Measurements from ENCODE around the gene NDUFB10.
"Not testable (repeated sequence)": the region's sequence is repeated elsewhere in the genome, so short reads cannot be mapped to it uniquely, and the experiment has no call there.

NDUFB10 gene

DNA sequence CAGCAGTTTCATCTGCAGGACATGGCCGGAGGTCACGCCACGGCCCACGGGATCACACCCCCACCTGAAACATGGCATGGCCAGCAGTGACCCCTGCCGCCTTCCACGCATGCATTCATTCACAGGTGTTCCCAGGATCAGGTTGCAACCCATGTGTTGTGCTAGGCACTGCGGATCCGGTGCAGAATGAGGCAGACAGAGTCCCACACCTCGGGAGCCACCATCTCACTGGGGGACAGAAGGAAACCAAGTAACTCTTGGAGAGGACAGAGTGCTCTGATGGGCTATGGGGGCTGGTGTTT is 12.0 kb upstream of the NDUFB10 start:
- DNase-seq: no peak

DNA sequence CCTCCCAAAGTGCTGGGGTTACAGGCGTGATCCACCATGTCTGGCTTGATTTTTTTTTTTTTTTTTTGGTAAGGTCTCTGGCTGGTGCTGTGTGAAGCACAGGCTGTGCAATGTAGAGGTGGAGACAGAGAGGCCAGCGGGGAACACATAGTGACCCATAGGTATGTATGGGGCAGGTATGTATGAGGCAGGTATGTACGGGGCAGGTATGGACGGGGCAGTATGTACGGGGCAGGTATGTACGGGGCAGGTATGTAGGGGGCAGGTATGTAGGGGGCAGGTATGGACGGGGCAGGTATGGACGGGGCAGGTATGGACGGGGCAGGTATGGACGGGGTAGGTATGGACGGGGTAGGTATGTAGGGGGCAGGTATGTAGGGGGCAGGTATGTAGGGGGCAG is 9.8 kb upstream of the NDUFB10 start:
- DNase-seq: no peak

DNA sequence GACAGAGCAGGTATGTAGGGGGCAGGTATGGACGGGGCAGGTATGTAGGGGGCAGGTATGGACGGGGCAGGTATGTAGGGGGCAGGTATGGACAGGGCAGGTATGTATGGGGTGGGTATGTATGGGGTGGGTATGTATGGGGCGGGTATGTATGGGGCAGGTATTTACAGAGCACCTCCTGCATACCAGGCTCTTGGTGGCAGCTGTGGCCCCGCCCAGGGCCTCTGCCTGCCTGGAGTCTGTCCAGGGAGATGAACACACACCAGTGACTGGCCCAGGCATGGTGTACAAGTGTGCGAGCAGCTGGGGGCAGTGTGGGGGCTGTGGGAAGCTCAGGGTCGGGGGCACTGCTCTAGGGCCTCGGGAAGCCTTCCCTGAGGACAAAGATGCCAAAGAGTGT is 9.3 kb upstream of the NDUFB10 start:
- DNase-seq: no peak

DNA sequence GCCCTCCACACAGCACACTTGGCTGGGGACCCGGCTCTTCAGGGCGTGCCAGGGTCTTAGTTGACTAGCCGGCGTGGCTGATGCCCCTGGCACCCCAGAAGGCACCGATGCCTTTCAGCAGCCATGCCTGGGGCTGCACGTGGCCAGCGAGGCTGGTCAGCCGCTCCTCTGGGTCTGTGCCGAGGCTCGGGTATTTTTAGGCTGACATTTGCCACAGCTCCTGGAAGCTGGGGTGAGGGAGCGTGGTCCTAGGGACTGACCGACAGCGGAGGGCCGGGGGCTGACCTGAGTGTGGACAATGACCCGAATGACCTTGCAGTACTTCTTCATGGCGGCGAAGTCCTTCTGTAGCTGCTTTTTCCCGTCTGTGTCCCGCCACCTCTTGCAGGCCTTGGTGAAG is 8.8 kb upstream of the NDUFB10 start:
- DNase-seq: no peak

DNA sequence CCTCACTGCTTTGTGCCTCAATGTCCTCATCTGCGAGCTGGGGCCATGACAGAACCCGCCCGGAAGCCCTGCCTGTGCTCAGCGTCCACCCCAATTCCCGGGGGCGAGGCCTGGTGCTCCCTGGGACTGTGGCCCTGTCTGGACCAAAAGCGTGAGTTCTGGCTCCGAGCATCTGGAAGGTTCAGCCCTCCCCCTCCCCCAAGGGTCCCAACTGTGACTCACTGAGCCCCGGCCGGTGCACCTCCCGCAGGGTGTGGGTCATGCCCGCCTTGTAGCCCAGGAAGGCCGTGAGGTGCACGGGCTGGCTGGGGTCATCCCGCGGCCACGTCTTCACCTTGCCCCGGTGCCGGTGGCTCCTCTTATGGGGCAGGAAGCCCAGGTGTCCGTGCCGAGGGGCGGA is 5.6 kb upstream of the NDUFB10 start:
- no peak for DNase-seq

DNA sequence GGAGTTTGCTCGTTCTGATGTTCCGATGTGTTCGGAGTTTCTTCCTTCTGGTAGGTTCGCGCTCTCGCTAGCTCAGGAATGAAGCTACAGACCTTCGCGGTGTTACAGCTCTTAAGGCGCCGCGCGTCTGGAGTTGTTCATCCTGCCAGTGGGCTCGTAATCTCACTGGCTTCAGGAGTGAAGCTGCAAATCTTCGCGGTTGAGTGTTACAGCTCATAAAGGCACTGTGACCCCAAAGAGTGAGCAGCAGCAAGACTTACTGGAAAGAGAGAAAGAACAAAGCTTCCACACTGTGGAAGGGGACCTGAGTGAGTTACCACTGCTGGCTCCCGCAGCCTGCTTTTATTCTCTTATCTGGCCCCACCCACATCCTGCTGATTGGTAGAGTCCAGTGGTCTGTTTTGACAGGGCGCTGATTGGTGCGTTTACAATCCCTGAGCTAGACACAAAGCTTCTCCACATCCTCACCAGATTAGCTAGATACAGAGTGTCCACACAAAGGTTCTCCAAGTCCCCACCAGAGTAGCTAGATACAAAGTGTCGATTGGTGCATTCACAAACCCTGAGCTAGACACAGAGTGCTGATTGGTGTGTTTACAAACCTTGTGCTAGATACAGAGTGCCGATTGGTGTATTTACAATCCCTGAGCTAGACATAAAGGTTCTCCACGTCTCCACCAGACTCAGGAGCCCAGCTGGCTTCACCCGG is 1.8 kb upstream of the NDUFB10 start:
- not testable (repeated sequence) for DNase-seq

DNA sequence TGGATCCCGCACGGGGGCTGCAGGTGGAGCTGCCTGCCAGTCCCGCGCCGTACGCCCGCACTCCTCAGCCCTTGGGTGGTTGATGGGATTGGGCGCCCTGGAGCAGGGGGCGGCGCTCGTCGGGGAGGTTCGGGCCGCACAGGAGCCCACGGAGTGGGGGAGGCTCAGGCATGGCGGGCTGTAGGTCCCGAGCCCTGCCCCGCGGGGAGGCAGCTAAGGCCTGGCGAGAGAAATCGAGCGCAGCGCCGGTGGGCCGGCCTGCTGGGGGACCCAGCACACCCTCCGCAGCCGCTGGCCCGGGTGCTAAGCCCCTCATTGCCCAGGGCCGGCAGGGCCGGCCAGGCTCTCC is 1.2 kb upstream of the NDUFB10 start:
- not testable (repeated sequence) for DNase-seq

DNA sequence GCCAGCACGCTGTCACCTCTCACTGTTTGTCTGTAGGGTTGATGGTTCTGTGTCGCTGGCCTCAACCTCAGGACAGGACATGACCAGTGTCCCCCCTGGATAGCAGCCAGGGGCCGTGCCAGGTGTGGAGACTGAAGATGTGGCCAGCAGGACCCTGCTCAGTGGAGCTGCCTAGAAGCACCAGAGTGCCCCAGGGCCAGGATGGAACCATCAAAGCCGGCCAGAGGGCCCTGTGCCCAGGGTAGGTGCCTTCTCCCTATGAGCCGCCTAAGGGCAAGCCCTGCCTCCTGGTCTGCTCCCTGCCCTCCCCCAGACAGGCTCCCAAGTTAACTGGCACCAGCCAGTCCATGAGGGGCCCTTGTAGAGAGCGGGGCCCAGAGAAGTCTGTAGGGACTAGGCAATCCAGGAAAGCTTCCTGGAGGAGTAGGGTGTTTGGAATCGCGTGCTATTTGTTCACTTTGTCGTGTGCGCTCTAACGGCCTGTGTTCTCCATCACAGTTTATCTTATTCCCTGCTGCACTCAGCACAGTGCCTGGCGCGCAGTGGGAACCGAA is 546 bp upstream of the NDUFB10 start:
- no peak for DNase-seq

DNA sequence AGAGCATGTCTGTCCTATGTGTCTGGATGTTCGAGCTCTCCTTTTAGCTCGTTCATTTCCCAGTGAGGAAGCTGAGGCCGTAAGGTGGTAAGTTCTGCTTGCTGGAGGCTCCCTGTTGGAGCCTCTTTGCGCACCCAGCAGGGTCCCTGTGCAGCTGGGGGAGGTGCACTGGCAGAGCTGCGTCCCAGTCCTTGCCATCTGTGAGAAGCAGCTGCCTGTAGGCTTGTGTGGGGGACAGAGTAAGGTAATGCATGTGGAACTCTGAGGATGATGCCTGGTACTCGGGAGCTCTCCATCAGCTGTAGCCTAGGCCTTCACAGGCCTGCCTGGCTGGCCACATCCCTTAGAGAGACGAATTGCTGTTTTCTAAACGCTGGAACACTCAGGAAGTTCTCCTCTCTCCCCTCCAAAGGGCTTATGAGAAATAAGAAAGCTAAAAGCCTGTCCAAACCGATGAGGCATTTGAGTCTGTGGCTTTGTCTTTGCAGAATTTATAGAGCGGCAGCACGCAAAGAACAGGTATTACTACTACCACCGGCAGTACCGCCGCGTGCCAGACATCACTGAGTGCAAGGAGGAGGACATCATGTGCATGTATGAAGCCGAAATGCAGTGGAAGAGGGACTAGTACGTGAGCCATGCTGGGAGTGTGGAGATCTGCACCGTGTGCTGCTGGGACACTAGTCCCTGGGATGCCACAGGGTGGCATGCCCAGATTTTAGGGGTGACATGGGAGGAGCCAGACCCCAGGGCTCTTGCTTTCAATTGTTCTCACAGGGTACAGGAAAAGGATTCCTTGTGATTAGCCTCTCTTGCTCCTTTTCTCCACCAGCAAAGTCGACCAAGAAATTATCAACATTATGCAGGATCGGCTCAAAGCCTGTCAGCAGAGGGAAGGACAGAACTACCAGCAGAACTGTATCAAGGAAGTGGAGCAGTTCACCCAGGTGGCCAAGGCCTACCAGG is 1.6 kb downstream of the NDUFB10 start:
- DNase-seq: peak; percentile 76

DNA sequence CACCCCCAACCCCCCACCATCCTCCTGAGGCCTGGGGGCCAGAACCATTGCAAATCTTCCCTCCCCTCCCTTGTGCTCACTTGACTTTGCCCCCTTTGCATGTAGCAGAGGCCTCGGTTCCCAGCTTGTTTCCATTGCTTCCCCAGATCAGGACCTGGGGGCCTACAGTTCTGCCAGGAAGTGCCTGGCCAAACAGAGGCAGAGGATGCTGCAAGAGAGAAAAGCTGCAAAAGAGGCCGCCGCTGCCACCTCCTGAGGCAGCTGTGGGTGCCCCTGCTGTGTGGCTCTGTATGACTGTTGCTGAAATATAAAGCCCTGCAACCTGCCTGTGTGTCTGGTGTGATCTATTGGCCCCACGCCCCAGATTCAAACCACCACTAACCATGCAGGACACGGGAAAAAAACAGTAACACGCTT is 2.3 kb downstream of the NDUFB10 start:
- peak; percentile 59 for DNase-seq

DNA sequence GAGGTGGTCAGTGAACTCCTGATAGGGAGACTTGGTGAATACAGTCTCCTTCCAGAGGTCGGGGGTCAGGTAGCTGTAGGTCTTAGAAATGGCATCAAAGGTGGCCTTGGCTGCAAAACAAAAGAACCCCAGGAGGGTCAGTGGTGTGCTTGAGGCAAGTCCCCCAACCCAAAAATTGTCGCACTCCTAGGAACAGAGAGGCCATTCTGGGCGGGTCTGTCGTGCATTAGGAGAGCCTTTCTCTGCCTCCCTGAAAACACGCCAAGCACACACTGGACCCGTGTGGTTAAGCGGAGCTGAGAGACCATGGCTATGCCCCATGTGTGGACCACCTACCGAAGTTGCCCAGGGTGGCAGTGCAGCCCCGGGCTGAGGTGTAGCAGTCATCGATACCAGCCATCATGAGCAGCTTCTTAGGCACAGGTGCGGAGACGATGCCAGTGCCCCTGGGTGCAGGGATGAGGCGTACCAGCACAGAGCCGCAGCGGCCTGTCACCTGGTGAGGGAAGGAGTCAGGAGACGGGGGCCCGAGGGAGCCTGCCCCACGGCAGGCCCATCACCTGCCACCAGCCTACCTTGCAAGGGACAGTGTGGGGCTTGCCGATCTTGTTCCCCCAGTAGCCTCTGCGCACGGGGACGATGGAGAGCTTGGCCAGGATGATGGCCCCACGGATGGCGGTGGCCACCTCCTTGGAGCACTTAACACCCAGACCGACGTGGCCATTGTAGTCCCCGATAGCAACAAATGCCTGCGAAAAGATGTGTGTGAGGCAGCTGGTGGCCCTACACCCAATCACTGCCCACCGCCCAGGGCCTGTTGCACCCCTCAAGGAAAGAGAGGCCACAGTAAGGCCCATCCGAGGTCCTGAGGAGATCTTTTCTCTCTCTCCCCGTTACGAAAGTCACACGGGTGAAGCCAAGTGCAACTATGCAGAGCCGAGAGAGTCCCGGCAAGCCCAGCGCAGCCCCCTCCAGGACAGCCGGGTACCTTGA is 3.1 kb downstream of the NDUFB10 start:
- peak; percentile 26 for DNase-seq

DNA sequence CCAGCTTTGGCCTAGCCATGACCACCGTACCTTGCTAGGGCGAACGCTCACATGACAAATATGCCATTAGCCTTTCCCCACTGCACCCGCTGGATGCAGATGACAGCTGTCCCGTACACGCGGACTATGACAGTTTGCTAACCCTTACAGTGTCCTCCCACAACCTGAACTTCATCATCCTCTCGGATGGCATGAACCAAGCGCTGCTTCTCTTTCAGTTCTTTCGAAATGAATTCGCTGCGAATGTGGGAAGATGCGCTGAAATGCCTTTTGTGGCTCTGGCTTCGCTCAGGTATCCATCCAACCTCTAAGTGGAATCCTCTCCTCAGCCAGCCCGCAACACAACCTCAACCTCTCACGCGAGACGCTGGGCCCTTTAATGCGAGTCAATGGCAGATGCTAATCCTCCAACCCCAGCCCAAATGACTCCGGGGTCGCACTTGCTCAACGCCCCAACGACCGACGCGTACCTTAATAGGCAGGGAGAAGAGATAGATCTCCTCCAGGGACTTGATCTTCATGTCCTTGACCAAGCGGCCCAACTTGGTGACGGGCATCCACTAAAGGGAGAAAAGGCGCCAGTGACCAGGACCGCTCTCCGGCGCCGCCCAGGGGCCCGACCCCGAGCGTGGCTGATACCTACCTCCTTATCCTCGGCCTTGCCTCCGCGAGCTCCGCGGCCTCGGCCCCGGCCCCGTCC is 4.6 kb downstream of the NDUFB10 start:
- DNase-seq: peak; percentile 55

DNA sequence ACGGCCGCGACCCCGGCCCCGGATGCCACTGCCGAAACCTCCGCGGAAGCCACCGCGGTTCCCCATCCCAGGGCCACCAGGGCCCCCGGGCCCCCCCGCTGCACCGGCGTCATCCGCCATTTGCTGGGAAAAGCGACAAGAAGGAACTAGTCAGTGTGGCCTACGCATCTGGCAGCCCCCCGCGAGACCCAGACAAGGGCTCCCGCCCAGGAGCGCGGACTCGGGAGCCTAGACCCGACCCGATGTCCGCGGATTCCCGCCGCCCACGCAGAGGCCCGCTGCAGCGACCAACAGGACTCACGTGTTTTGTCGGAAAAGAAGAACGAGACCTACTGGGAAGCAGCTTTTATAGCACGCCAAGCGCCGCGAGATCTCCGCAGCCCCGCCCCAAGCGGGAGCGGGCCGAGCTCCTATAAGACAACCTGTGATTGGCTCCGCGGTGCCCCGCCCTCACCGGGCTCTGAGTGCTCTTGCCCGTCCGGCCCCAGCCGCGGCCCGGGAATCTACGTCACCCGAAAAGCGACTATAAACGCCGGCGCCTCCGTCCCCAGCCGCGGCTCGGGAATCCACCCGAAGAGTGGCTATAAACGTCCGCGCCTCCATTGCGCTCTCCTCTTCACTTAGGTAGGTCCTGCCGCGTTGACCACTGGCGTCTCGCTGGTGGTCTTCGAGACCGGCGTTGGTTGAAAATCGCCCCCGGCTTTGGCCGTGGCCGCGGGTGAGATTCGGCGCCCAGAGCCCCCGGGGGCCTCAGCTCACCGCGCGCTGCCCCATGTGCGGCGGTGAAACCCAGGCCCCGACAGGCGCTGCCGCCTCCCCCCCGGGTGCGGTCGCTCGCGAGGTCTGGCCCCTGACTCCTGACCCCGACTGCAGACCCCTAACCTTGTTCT is 5.4 kb downstream of the NDUFB10 start, which contains the start of gene RPS2:
Gene RPS2 (minus strand): TSS at position 321 of the 890 bp plus-strand sequence. CDS start 201 bp downstream, at position 120.
- peak; percentile 99 for DNase-seq

DNA sequence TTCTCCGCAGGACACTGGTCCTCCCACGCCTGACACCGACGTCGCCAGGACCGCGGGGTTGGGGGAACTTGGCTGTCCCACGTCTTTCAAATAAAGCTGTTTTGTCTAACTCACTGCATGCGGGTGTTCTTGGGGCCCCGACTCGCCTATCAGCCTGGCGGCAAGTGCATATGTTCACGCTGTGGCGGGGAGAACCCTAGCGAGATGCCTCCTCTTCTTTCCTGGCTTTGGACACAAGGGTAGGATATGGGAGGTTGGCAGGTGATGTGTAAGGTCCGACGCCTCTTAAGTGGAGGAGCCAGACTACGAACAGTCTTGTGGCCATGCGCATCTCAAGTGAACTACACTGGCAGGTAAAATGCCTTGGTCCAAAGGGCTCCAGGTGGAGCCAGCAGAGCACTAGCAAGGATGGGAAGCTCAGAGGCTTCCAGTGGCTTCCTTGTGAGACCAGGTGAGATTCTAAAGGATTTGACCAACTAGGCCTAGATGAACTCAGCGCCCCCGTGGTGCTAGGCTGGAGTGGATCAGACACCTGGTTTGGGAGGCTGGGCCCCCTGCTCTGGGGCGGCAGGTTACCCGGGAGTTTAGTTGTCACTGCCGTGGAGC is 6.2 kb downstream of the NDUFB10 start:
- DNase-seq: peak; percentile 31

DNA sequence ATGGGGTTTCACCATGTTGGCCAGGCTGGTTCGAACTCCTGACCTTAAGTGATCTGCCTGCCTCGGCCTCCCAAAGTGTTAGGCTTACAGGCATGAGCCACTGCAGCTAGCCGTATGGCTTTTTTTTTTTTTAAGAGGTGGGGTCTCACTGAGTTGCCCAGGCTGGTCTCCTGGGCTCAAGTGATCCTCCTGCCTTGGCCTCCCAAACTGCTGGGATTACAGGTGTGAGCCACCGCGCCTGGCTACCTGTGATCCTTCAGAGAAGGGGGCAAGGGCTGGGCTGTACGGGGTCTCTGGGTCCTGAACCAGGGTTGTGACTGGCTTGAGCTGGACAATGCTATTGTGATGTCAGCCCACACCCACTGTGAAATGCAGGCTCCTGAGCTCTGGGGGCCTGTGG is 7.1 kb downstream of the NDUFB10 start, which contains the start of gene RNF151:
Gene RNF151 (plus strand): TSS at position 397 of the 400 bp plus-strand sequence. CDS start 26 bp downstream, outside the sequence.
- no peak for DNase-seq

DNA sequence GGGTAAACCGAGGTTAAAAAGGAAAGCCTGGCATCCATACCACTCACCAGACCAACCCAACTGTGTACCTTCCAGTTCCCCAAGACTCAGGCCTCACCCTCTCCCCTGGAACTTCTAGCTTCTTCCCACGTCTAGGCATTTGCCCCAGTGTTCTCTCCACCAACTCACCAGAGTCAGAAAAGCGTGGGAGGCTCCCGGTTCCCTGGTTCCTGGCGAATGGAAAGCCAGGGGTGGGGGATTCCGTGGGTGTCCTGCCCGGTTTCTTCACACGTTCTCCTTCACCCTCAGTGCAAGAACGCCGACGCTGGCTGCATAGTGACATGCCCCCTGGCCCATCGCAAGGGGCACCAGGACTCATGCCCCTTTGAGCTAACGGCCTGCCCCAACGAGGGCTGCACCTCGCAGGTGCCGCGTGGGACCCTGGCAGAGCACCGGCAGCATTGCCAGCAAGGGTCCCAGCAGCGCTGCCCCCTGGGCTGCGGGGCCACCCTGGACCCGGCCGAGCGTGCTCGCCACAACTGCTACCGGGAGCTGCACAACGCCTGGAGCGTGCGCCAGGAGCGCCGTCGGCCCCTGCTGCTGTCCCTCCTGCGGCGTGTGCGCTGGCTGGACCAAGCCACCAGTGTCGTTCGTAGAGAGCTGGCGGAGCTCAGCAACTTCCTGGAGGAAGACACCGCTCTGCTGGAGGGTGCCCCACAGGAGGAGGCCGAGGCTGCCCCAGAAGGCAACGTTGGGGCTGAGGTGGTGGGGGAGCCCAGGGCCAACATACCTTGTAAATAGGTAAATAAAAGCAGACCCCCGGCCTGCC is 9.0 kb downstream of the NDUFB10 start:
- DNase-seq: no peak

DNA sequence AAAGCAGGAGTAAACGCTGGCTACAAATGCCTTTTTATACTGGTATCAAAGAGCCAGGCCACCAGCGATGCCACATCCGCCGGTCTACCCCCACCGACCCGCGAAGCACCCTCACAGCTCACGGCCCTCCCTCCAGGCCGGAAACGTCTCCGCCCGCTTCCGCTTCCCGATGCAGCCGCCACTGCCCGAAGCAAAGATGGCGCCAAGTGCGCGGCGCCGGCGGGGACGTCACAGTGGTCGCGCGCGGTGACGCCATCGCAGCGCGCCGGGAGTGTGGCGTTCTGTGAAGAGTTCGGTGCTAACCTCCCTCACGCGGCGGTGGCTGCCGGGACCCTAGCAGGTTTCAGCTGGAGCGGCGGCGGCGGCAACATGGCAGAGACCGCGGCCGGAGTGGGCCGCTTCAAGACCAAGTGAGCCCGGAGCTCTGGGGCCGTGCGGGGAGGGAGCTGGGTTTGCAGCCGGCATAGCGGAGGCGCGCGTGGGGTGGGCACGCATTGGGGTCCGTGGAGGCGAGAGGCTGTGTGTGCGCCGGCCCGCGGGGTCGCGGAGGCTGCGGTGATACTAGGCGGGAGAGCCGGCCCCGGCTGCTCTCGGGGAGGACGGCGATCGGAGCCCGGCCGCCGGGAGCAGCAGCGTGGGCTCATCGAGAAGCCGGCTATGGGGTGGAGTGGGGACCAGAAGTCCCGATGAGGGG is 12.6 kb downstream of the NDUFB10 start, which contains the start of gene TBL3:
Gene TBL3 (plus strand): TSS at position 258 of the 694 bp plus-strand sequence. CDS start 112 bp downstream, at position 370.
- DNase-seq: peak; percentile 97

DNA sequence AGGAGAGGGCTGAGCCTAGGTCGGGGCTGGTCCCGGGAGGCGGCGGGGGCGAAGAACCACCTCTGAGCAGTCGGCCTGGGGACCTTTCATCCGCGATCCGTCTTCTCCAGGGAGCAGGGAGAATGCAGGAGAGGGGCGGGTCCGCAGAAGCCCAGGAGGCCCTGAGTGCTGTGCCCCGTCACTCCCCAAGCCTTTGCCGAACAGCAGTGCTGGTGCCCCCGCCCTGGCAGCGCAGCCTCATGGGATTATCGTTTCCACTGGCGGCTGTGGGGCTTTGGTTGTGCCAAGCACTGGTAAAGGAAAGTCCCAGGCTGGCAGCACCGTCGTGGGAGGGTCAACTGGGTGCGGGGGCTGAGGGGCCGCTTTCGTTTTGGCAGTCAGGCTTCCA is 13.1 kb downstream of the NDUFB10 start:
- DNase-seq: peak; percentile 42
